OCI-LY1 (cell line): Measurements from ENCODE around the gene RAD51B.

Source experiments
- EZH2 ChIP-seq: fragments of 200-600 bp; sonication (generic), shearing (Covaris generic); IDR thresholded peaks from 2 replicates; pipeline ENCODE4 v1.8.0; 2017; ENCODE audit warnings: borderline replicate concordance, mixed run types, mild to moderate bottlenecking, antibody characterized with exemption, low read length, moderate library complexity, mixed read lengths
- TF ChIP-seq, protein P1 (sequence below): fragments of 200-600 bp; sonication (generic), shearing (Covaris generic); IDR thresholded peaks from 2 replicates; pipeline ENCODE4 v1.5.1; 2017; ENCODE audit warnings: mild to moderate bottlenecking, antibody characterized with exemption, low read length, moderate library complexity, mixed read lengths

DNA sequence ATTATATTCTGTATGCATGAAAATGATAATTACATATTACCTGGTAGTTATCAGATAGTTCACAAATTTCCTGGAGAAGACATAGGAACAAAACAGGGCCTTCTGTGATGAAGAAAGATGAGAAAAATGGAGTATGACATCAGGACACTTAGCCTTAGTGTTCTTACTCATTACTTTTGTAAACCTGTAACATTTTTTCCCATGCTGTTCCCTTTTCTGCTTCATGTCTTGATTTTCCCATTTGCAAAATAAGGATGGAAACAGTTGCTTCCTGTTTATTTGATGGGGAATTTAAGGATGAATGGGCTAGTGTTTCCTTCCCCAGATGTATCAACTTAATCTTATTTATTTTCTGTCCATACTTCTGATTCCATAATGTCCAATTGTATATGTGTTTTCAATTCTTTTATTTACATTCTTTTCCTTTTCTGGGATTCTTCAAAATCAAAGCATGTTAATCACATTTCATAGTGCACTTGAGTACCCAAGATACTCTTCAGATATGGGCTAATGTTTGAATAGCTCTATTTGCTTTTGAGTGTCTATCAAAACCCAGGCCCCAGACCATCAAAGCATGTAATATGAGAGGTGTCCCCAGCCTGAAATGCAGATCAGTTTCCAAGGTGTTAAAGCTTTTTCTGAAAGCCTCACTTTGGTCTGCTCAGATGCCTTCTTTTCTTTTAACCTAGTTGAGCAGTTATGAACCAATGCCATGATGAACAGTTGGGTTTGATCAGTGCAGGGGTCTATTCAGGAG lies 260.5 kb downstream of the RAD51B start:
- TF ChIP-seq, protein P1, sequence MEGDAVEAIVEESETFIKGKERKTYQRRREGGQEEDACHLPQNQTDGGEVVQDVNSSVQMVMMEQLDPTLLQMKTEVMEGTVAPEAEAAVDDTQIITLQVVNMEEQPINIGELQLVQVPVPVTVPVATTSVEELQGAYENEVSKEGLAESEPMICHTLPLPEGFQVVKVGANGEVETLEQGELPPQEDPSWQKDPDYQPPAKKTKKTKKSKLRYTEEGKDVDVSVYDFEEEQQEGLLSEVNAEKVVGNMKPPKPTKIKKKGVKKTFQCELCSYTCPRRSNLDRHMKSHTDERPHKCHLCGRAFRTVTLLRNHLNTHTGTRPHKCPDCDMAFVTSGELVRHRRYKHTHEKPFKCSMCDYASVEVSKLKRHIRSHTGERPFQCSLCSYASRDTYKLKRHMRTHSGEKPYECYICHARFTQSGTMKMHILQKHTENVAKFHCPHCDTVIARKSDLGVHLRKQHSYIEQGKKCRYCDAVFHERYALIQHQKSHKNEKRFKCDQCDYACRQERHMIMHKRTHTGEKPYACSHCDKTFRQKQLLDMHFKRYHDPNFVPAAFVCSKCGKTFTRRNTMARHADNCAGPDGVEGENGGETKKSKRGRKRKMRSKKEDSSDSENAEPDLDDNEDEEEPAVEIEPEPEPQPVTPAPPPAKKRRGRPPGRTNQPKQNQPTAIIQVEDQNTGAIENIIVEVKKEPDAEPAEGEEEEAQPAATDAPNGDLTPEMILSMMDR, result no peak
- no peak for TF ChIP-seq EZH2
